Heart right ventricle (tissue), 16 donors: Measurements from ENCODE around the gene TRAPPC3. TPM values are rescaled to one million over a fixed set of nuclear protein-coding genes. Genes with fewer than 3 reads are reported as not detected.

Experiments
- ATAC-seq, 8 donors: fragments of 200-7000 bp; cut with Tn5 transposase; one replicate each; pipeline ENCODE4 v1.9.1; 2020; ENCODE audit warnings: mild to moderate bottlenecking in 8 of 8, moderate library complexity in 8 of 8, moderate number of reproducible peaks in 1 of 8
- DNase-seq, 2 donors: peaks; one replicate each; pipeline ENCODE4 v3.0.0-alpha.2; 2020
- H3K27ac ChIP-seq, 10 donors: fragments of 200-600 bp; sonication (generic) in 2 of 10; one replicate each; pipeline versions ENCODE4 v1.5.0 to v1.8.0; 2020 to 2022; ENCODE audit warnings: mild to moderate bottlenecking in 3 of 10
- H3K27me3 ChIP-seq, 7 donors: fragments of 200-600 bp; one replicate each; pipeline ENCODE4 v1.8.0; 2021 to 2022; ENCODE audit warnings: mild to moderate bottlenecking in 2 of 7
- H3K36me3 ChIP-seq, 9 donors: fragments of 200-600 bp; sonication (generic) in 1 of 9; one replicate each; pipeline versions ENCODE4 v1.5.0 to v1.8.0; 2020 to 2022; ENCODE audit warnings: mild to moderate bottlenecking in 2 of 9
- H3K4me1 ChIP-seq, 9 donors: fragments of 200-600 bp; sonication (generic) in 1 of 9; one replicate each; pipeline versions ENCODE4 v1.5.0 to v1.8.0; 2020 to 2022; ENCODE audit warnings: mild to moderate bottlenecking in 4 of 9
- H3K4me3 ChIP-seq, 10 donors: fragments of 200-600 bp; sonication (generic) in 2 of 10; one replicate each; pipeline versions ENCODE4 v1.5.0 to v1.8.0; 2020 to 2022; ENCODE audit warnings: mild to moderate bottlenecking in 7 of 10, moderate library complexity in 2 of 10
- H3K9me3 ChIP-seq, 11 donors: fragments of 200-600 bp in 10 of 11; sonication (generic) in 2 of 11; one replicate each; pipeline versions ENCODE4 v1.5.0 to v1.8.0; 2013 to 2022; ENCODE audit warnings: mild to moderate bottlenecking in 2 of 11, control low read depth in 1 of 11, moderate library complexity in 1 of 11
- WGBS, 2 donors: extraction: QIAGEN DNeasy Blood & Tissue Kit; methylation state at CpG; one replicate each; pipeline ENCODE4 v1.1.7; 2013; ENCODE audit warnings: inconsistent platforms in 1 of 2; 5-methylcytosine and 5-hydroxymethylcytosine counted together
- intact Hi-C, 10 donors: fragments of 100-400 bp; cut with DNase I; formaldehyde crosslinking; loops; one replicate each; pipeline versions ENCODE4 v1.11.1 to v1.14.2; 2022
- polyA plus RNA-seq, 2 donors: library from polyadenylated mRNA; stranded (reverse); fragments of 200-250 nt; gene quantifications; one replicate each; pipeline ENCODE4 v1.2.3, GENCODE V29; 2013
- total RNA-seq, 10 donors: library from RNA; stranded (reverse); fragmentation: NEBNext Ultra II Directional in 3 of 10; extraction: Animal tissue kit (Norgen Biotek cat#: 25700) in 3 of 10; gene quantifications; one replicate each; pipeline versions ENCODE4 v1.2.1 to v1.2.4, GENCODE V29; 2021 to 2023
- TF ChIP-seq, protein P1 (sequence below), 9 donors: fragments of 200-600 bp; sonication (generic) in 2 of 9; IDR thresholded peaks; one replicate each; pipeline versions ENCODE4 v1.5.0 to v1.8.0; 2021 to 2022; ENCODE audit warnings: antibody characterized with exemption in 9 of 9, mild to moderate bottlenecking in 5 of 9, moderate library complexity in 1 of 9
- donor health status: Arrhythmogenic right ventricular cardiomyopathy.
- donor health status: ischemic (EF 13 %, LVEDD 7.1; RV severe dilation, severe dysfunction).
- donor health status: healthy with polysubstance abuse.
- donor health status: DM: no; HTN: yes; CAD: no.
- donor health status: DM: no; HTN: no; CAD: no.
- donor health status: ischemic (EF 25% LVEDD 6.9; RV normal size, moderate dysfunction).
- donor health status: ischemic (EF 25% LVEDD 5.7; RV mildly dilated, moderate dysfunction).
- donor health status: healthy.
- donor health status: DM: yes; HTN: yes; CAD: no.
- donor health status: Ischemic cardiomyopathy.
- donor health status: ischemic (EF 35%, LVEDD 5.7; RV mildly dilated, moderate dysfunction).
- donor health status: nonischemic (EF 11% LVEDD 7.7; RV severe dilation, severe dysfunction).
- donor health status: DM: yes; HTN: yes; CAD: no.
- donor health status: PGD.
- donor health status: ischemic (EF 29% LVEDD 5.4; RV normal size, mild dysfunction).
- donor health status: nonischemic (EF 23%, LVEDD 6.1; RV moderate dilation, normal function).

TRAPPC3 gene
- total and polyA plus RNA-seq, 12 donors = 33.6 to 73.8 (median 48.4) TPM

DNA sequence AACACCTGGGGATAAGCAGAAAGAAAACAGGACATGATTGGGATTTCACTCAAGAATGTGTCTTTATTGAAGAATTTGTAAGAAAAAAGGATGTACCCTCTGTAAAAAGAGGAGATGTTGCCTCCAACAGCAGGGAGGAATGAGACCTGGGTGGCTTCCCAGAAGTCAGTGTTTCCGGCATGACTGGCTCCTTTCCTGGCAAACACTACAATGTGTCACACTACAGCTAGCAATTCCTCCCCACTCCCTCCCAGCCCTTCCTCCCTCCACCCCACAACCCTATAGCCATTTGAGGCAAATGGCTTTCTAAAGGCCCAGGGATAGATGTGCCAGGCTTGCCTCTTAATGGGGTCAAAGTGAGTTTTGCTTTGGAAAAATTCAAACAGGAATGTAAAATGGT is 12.8 kb downstream of the TRAPPC3 start:
- peaks cover 9 to 67% (median 51%) of the 10 kb centered on the region in 9 donors for H3K4me1 ChIP-seq
- ATAC-seq = peak in 7 of 8 donors; percentile 48 to 82 (median 76)

DNA sequence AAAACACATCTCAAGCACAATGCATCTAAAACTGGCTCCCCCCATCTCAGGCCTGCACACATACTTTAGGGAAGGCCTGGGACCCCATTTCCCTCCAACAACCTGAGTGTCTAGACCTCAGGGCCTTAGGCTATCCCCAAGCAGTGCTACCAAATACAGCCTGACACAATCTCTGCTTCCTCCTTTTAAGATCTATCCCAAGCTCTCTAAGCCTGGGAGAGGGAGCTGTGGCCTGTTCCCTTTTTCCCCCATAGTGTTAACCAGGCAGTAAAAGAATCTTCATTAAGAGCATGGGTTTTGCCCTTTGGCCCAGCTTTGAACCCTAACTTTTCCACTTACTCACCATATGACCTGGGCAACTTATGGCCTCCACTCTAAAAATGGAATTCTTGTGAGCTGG is 13.5 kb downstream of the TRAPPC3 start:
- DNase-seq (no peak), ATAC-seq (peak in 2 of 8 donors; percentile 3 to 6)
- Histone ChIP-seq H3K9me3 (no peaks in the 10 kb centered on the region), H3K4me3 (no peak overlapping the region), H3K27me3 (no peaks in the 10 kb centered on the region), H3K36me3 (peaks cover 0 to 51% (median 30%) of the 10 kb centered on the region in 9 donors), H3K27ac (peak overlapping the region in 8 of 10 donors; percentile 48 to 84 (median 70)), H3K4me1 (peaks cover 9 to 64% (median 51%) of the 10 kb centered on the region in 9 donors)
- intact Hi-C loops = loop anchor here in 6 of 10 donors (1.0 to 10.0 kb wide), 5 partner anchors 35 to 279 kb away; no protein-coding TSS in a partner anchor
- TF ChIP-seq, protein P1, sequence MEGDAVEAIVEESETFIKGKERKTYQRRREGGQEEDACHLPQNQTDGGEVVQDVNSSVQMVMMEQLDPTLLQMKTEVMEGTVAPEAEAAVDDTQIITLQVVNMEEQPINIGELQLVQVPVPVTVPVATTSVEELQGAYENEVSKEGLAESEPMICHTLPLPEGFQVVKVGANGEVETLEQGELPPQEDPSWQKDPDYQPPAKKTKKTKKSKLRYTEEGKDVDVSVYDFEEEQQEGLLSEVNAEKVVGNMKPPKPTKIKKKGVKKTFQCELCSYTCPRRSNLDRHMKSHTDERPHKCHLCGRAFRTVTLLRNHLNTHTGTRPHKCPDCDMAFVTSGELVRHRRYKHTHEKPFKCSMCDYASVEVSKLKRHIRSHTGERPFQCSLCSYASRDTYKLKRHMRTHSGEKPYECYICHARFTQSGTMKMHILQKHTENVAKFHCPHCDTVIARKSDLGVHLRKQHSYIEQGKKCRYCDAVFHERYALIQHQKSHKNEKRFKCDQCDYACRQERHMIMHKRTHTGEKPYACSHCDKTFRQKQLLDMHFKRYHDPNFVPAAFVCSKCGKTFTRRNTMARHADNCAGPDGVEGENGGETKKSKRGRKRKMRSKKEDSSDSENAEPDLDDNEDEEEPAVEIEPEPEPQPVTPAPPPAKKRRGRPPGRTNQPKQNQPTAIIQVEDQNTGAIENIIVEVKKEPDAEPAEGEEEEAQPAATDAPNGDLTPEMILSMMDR (IDR thresholded peaks at IDR 0.05) = no peak

More for the DNA sequence above, 12.8 kb downstream of the TRAPPC3 start:
- peak overlapping the region in 9 of 10 donors; percentile 21 to 84 (median 67) for H3K27ac ChIP-seq
- DNase-seq = peak in 1 of 2 donors; percentile 50
- no peaks in the 10 kb centered on the region for H3K9me3 ChIP-seq
- TF ChIP-seq, protein P1 (IDR thresholded peaks at IDR 0.05) = no peak
- no peaks in the 10 kb centered on the region for H3K27me3 ChIP-seq
- 30 to 31% methylated on average over 1 of the region's 1 CpG for WGBS, 2 donors
- no peak overlapping the region for H3K4me3 ChIP-seq
- intact Hi-C loops = loop anchor here in 2 of 10 donors (5.0 to 10.0 kb wide), 2 partner anchors 39 to 278 kb away; no protein-coding TSS in a partner anchor
- peaks cover 0 to 51% (median 30%) of the 10 kb centered on the region in 9 donors for H3K36me3 ChIP-seq

GRCh38 chr1:36135330-36135667 is 14.0 kb downstream of the TRAPPC3 start:
- DNase-seq (no peak), ATAC-seq (no peak)
- Histone ChIP-seq H3K9me3 (no peaks in the 10 kb centered on the region), H3K27ac (peak overlapping the region in 7 of 10 donors; percentile 41 to 84 (median 73)), H3K27me3 (no peaks in the 10 kb centered on the region), H3K36me3 (peaks cover 0 to 46% (median 30%) of the 10 kb centered on the region in 9 donors), H3K4me1 (peaks cover 8 to 59% (median 47%) of the 10 kb centered on the region in 9 donors), H3K4me3 (no peak overlapping the region)
- TF ChIP-seq, protein P1 (IDR thresholded peaks at IDR 0.05) = no peak
- intact Hi-C loops = loop anchor here in 6 of 10 donors (1.0 to 10.0 kb wide), 5 partner anchors 34 to 280 kb away; no protein-coding TSS in a partner anchor
- 53 to 56% methylated on average over 6 of the region's 6 CpGs for WGBS, 2 donors

- TF ChIP-seq, protein P1 (IDR thresholded peaks at IDR 0.05) = peak; percentile 27 to 76 (median 69)
- ATAC-seq (peak; percentile 24 to 78 (median 62)), DNase-seq (peak in 1 of 2 donors; percentile 46)
- H3K9me3 ChIP-seq = no peaks in the 10 kb centered on the region
- peak overlapping the region in 7 of 10 donors; percentile 41 to 84 (median 73) for H3K27ac ChIP-seq
- intact Hi-C loops = loop anchor here in 8 of 10 donors (1.0 to 10.0 kb wide), 5 partner anchors 34 to 280 kb away; no protein-coding TSS in a partner anchor
- no peaks in the 10 kb centered on the region for H3K27me3 ChIP-seq
- H3K36me3 ChIP-seq = peaks cover 0 to 40% (median 28%) of the 10 kb centered on the region in 9 donors
- WGBS, 2 donors = 66% methylated on average over 7 of the region's 7 CpGs
- H3K4me3 ChIP-seq = no peak overlapping the region
- H3K4me1 ChIP-seq = peaks cover 6 to 54% (median 41%) of the 10 kb centered on the region in 9 donors
Observed at GRCh38 chr1:36134505-36135329, 14.6 kb downstream of the TRAPPC3 start.
